ENCODE data around the gene MRPS10.
"Not testable (repeated sequence)": the region's sequence is repeated elsewhere in the genome, so short reads cannot be mapped to it uniquely, and the experiment has no call there.

The MRPS10 gene

DNA sequence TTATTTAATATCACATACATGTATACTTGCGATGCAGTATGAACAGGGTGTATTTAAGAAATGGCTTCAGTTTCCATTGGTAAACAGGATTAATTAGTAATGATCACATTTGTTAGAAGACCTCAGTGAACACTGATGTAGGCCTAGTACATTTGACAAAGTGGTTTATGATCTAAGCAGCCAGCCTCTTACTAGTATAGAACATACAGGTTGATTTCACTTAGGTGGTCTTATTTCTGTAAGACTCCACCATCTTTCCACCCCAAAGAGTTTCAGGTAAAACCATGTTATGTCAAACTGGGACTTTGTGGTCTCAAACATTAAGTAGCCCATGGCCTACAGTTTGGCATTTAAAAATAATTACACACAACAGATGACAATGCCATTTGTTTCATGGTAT lies 20.2 kb upstream of the MRPS10 start:
- DNase-seq: no peak

DNA sequence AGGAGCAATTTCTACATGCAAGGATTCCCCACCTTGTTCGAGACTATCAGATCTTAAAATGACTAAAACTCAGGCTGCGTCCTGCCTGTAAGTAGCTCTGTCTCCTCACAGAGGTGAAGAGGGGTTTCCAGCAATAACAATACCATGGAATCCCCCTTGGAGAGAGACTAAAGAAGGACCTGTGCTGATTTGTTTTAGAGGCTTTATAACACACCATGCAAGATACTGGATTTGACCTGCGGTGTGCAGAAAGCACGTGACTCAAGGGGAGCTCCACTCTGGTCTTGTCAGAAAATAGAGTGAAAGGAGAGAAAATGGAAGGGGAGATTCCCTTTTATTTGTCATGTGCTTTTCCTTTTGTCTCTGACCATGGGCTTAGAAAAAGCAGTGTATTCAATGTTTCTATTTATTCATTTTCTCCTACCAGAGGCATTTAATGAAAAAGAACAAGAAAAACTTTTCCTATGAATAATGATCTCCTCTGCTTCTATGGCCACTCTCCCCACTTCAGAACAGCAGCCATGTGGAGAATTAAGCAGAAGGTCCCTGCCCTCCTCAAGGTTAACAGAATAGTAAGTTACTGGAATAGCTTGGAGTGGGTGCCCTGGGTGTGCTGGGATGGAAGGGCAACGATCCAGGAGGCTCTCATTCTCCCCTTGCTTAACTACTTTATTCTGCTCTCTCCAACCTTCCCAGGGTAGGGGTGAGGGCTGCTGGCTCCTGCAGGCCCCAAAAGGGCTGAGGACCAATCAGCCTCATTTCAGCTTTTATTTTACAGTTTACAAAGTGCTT lies 19.2 kb upstream of the MRPS10 start:
- no peak for DNase-seq

DNA sequence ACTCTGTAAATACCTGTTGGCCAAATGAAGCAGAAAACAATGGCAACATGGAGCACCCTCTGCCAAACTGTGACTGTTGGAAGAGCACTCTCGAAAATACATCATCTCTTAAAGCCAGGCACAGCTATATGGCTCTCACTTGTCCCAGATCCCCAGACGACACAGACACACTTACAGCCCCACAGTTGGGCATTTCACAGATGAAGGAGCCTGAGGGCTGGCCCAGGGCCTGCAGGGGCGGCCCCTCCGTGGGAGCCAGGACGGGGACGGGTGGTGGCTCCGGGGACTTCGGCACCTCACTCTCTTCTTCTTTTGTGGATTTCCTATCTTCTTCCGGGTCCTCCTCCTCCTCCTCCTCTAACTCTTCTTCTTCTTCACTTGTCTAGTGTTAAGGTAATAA lies 18.4 kb upstream of the MRPS10 start:
- DNase-seq: no peak

- DNase-seq: no peak
These were observed 14.4 kb upstream of the MRPS10 start for GRCh38 chr6:42232035-42232434.

DNA sequence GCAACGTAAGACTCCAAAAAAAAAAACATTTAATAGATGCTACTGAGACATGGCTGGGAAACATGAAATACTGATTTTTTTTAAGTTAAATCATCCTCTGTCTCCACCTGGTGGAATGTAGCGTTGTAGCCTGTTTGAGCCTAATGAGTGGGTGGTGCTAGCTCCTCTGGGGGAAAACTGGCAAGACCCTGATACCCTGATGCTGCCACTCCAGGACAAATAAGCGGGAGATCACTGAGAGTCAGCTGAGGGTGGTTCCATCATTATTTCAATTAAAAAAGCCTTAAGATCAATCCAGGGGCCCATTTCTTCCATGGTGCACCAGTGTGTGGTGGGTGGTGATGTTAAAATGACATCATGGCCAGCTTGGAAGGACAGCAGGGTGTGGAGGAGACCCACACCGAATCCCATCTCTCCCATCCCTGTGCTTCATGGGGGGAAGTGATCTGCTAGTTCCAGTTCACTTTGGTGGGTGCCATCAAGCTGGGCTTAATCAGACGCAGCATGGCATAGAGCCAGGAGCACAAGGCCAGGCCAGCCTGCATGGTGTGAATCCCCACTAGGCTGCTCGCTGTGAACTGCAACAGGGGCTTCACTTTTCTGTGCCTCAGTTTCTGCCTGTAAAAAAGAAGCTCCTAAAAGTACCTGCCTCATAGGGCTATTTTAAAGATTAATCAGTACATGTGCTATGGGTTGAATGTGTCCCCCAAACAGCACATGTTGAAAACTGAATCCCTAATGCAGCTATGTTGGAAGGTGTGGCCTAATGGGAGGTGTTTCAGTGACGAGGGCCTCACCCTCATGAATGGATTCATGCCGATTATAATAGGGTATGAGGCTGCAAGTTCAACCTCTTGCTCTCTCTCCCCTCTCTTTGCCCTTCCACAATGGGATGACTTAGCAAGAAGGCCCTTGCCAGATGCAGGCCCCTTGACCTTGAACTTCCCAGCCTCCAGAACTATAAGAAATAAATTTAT lies 13.0 kb upstream of the MRPS10 start:
- no peak for DNase-seq

GRCh38 chr6:42229506-42230119 lies 12.0 kb upstream of the MRPS10 start:
- DNase-seq: no peak

GRCh38 chr6:42228305-42228704 lies 10.6 kb upstream of the MRPS10 start:
- DNase-seq: no peak

DNA sequence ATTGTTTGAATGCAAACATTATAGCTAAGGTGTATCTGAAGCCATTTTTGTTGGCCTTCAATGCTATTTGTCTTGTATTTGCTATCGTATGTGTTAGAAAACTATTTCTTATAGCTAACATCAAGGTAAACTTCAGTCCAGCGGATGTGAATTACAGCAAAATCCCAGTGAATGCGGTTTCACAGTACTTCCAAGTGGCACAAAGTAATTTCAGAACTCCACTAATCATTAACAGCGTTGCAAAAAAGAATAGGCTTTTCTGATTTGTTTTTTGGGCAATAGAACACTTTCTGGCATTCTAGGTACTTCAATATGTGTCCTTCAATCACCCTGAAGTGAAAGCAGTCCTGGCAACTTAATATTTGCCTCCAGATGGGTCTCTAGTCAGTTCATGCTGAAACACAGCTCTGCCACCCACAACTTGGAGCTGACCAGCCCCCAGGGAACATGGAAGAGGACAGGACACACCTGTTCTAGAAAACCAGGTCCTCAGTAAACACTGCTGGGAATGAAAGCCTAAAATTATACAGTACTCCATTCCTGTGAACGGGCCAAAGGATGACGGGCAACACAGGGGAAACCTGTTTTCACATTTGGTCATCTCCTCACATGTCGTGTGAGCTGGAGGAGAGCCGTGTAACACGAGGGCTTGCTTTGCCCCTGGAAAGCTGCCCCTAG lies 9.7 kb upstream of the MRPS10 start:
- DNase-seq: no peak

DNA sequence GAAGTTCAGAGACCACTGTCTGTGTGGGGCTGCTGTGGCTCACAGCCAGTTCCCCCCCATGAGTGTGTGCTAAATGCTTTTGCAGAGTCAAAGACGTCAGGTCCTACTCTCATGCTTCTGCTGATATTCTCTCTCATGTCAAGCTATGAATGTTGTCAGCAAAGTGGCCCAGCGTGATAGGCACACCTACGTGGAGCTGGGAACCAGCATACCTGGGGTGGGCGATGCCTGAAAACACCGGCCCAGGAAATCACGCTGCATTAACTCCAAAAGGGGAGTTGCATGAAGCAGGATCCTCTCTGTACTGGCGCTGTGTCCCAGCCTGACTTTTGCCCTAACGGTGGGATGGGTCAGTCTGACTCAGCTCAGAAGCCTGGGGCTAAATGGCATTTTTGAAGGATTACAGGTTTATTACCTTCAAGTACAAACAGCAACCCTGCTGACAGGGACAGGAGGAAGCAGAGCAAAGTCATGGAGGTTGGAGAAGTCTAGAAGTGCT lies 9.0 kb upstream of the MRPS10 start:
- DNase-seq: no peak

- no peak for DNase-seq
These were observed 8.5 kb upstream of the MRPS10 start for GRCh38 chr6:42226161-42226611.

DNA sequence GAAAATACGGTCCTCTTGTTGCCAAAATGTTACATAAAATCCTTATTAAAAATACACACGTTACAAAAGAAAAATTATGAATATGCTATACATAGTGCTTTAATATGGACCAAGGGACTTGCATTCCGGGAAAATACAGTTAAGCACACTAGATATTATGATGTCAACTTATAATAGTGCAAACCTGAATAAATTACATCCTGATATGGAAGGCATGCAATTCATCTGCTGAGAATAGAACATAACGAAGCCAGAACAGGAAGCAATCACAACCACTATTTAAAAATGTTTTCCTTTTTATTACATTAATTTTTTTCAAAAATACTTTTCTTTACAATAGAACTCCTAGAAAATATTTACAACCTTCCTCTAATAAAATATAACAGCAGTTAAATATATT lies 7.8 kb upstream of the MRPS10 start:
- DNase-seq: no peak

GRCh38 chr6:42225029-42225339 lies 7.3 kb upstream of the MRPS10 start:
- DNase-seq: no peak

GRCh38 chr6:42224222-42225028 lies 6.8 kb upstream of the MRPS10 start:
- DNase-seq: peak; percentile 58

DNA sequence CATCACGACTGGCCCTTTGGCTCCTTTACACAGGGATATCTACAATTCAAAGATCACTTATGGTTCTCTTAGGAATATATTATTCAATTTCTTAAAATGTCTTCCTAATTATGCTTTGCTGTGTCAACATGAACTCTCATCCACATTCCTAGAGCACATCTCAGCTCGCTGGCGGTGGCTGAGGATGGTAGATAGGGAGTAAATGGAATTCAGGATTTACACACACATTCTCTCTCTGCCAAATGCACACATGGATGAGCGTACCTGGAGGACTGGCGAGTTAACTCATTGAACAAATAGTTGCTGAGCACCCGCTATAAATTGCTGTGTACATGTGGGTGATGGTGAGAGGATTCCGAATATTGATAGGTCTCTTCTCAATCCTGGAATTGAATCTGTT lies 4.8 kb upstream of the MRPS10 start:
- DNase-seq: no peak

DNA sequence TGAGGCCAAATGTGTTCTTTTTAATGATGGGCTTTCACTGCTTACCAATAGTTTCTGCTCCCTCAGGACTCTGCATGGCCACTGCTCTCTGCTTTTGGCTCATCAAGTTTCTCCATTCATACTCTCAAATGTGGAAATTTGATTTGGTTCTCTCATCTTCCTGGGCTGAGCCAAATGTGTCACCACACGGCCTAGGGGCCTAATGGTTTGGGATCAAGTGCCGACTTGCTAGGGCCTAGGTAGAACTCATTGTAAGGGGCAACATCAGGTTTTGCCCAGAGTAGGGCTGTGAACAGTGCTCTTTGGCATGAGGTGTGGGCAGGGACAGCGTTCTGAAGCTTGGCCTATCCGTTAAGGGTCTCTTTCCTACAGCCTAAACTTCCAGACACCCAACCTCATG lies 3.9 kb upstream of the MRPS10 start:
- no peak for DNase-seq

GRCh38 chr6:42220807-42221206 lies 3.1 kb upstream of the MRPS10 start:
- DNase-seq: no peak

DNA sequence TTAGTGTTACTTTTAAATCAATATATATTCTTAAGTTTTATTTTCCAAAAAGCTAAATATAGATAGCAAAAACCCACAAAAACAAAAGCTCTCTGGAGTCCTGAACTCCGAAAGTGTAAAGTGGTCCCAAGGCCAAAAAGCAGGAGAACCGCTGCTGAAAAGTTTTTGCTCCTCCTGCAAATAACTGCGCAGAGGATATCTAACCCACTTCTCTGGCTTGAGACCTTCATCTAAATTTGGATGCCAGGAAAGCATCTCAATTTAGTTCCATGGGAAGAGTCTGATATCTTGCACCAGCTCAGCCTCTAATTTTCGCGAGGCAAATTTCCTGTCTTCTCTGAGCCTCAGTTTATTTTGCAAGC lies 523 bp downstream of the MRPS10 start:
- no peak for DNase-seq

- DNase-seq: not testable (repeated sequence)
These were observed 1.2 kb downstream of the MRPS10 start for GRCh38 chr6:42216495-42216894.

GRCh38 chr6:42212442-42212841 lies 5.2 kb downstream of the MRPS10 start:
- no peak for DNase-seq

DNA sequence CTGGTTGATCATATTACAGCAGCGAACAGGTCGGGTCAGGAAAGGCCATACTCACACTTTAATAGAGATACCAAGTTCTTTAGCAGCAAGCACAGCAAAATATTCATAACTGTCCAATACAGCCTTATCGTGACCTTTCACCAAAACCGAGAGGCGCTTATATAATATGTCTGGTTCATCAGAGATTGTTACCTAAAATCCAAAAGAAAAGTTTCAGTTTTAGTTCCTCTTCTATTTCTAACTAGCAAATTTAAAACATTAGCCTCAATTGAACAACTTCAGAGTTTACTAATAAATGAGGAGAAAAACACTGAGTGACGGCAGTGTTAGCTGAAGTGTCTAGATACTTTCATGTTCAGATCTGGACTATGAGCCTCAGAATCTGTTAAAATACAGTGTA lies 5.9 kb downstream of the MRPS10 start:
- no peak for DNase-seq

- no peak for DNase-seq
These were observed 7.1 kb downstream of the MRPS10 start for GRCh38 chr6:42210551-42210950.

DNA sequence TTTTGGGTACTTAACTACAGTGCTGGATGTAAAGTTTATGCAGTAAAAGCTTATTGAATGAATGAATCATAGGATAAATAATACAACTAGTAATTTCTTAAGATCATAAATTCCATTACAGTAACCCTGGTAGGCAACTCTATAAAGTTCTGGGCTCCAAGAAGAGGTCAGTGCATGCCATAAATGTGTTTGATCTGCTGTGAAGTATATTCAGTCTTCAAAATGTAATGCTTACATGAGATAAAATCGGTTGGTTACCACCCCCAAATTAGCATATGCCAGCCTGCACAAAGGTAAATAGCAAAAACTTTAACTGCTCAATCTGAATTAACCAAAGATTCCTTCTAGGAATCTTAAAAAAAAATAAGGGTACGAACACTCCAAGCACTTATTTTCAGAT lies 10.1 kb downstream of the MRPS10 start:
- DNase-seq: not testable (repeated sequence)
